Esophagus squamous epithelium (tissue), 4 donors: ENCODE results near the gene PCK1.

ENCODE experiments used
- POLR2A ChIP-seq, 4 donors: fragments of 450-650 bp; IDR thresholded peaks; one replicate each; pipeline ENCODE4 v1.6.1; 2017; ENCODE audit warnings: antibody characterized with exemption in 4 of 4, mild to moderate bottlenecking in 4 of 4, moderate library complexity in 3 of 4
- TF ChIP-seq, protein P1 (sequence below), 6 experiments: fragments of 450-650 bp in 4 of 6; fragments of 200-600 bp in 2 of 6; sonication (generic) in 2 of 6; IDR thresholded peaks; one replicate each; pipeline ENCODE4 v1.5.1; 2016 to 2019; ENCODE audit warnings: antibody characterized with exemption in 6 of 6, mild to moderate bottlenecking in 4 of 6, moderate library complexity in 4 of 6

GRCh38 chr20:57587278-57587988 lies 26.5 kb downstream of the PCK1 start:
- TF ChIP-seq, protein P1, sequence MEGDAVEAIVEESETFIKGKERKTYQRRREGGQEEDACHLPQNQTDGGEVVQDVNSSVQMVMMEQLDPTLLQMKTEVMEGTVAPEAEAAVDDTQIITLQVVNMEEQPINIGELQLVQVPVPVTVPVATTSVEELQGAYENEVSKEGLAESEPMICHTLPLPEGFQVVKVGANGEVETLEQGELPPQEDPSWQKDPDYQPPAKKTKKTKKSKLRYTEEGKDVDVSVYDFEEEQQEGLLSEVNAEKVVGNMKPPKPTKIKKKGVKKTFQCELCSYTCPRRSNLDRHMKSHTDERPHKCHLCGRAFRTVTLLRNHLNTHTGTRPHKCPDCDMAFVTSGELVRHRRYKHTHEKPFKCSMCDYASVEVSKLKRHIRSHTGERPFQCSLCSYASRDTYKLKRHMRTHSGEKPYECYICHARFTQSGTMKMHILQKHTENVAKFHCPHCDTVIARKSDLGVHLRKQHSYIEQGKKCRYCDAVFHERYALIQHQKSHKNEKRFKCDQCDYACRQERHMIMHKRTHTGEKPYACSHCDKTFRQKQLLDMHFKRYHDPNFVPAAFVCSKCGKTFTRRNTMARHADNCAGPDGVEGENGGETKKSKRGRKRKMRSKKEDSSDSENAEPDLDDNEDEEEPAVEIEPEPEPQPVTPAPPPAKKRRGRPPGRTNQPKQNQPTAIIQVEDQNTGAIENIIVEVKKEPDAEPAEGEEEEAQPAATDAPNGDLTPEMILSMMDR (IDR thresholded peaks at IDR 0.05) = no peak
- no peak for TF ChIP-seq POLR2A (IDR thresholded peaks at IDR 0.05)
